Measurements from ENCODE around the gene TMC3.

TMC3 gene

GRCh38 chr15:81296673-81297072 is 77.3 kb downstream of the TMC3 start:
- Histone ChIP-seq H3K4me1 (ENCODE audit: control insufficient read depth in 1 of 2, insufficient read depth in 2 of 2, low read length in 2 of 2) (peaks cover 35 to 38% of the 10 kb centered on the region in 2 donors), H3K4me3 (ENCODE audit: low read depth in 1 of 2, low read length in 2 of 2) (peak overlapping the region; percentile 72 to 78), H3K27me3 (ENCODE audit: control insufficient read depth in 1 of 2, insufficient read depth in 2 of 2, low read length in 2 of 2) (no peaks in the 10 kb centered on the region), H3K36me3 (ENCODE audit: control insufficient read depth in 1 of 2, insufficient read depth in 2 of 2, low read length in 2 of 2) (peaks cover 7 to 8% of the 10 kb centered on the region in 2 donors), H3K9ac (ENCODE audit: low read depth in 1 of 2, low read length in 2 of 2) (peak overlapping the region; percentile 39 to 71), H3K9me3 (ENCODE audit: control insufficient read depth in 1 of 2, low read length in 2 of 2) (no peaks in the 10 kb centered on the region), H3K27ac (ENCODE audit: low read depth, low read length) (peak overlapping the region; percentile 36)

- Histone ChIP-seq H3K27me3 (ENCODE audit: control insufficient read depth in 1 of 2, insufficient read depth in 2 of 2, low read length in 2 of 2) (no peaks in the 10 kb centered on the region), H3K9ac (ENCODE audit: low read depth in 1 of 2, low read length in 2 of 2) (peak overlapping the region in 1 of 2 donors; percentile 7), H3K4me3 (ENCODE audit: low read depth in 1 of 2, low read length in 2 of 2) (peak overlapping the region; percentile 72 to 78), H3K4me1 (ENCODE audit: control insufficient read depth in 1 of 2, insufficient read depth in 2 of 2, low read length in 2 of 2) (peaks cover 37 to 42% of the 10 kb centered on the region in 2 donors), H3K27ac (ENCODE audit: low read depth, low read length) (peak overlapping the region; percentile 36), H3K36me3 (ENCODE audit: control insufficient read depth in 1 of 2, insufficient read depth in 2 of 2, low read length in 2 of 2) (peaks cover 5 to 7% of the 10 kb centered on the region in 2 donors), H3K9me3 (ENCODE audit: control insufficient read depth in 1 of 2, low read length in 2 of 2) (no peaks in the 10 kb centered on the region)
Observed at GRCh38 chr15:81296186-81296585, 77.8 kb downstream of the TMC3 start.

GRCh38 chr15:81295486-81296121 is 78.4 kb downstream of the TMC3 start:
- H3K27me3 ChIP-seq (ENCODE audit: control insufficient read depth in 1 of 2, insufficient read depth in 2 of 2, low read length in 2 of 2) = no peaks in the 10 kb centered on the region
- peaks cover 37 to 42% of the 10 kb centered on the region in 2 donors for H3K4me1 ChIP-seq (ENCODE audit: control insufficient read depth in 1 of 2, insufficient read depth in 2 of 2, low read length in 2 of 2)
- H3K27ac ChIP-seq (ENCODE audit: low read depth, low read length) = no peak overlapping the region
- H3K36me3 ChIP-seq (ENCODE audit: control insufficient read depth in 1 of 2, insufficient read depth in 2 of 2, low read length in 2 of 2) = peaks cover 0 to under 1% of the 10 kb centered on the region in 2 donors
- H3K9me3 ChIP-seq (ENCODE audit: control insufficient read depth in 1 of 2, low read length in 2 of 2) = no peaks in the 10 kb centered on the region
- no peak overlapping the region for H3K9ac ChIP-seq (ENCODE audit: low read depth in 1 of 2, low read length in 2 of 2)
- H3K4me3 ChIP-seq (ENCODE audit: low read depth in 1 of 2, low read length in 2 of 2) = no peak overlapping the region

- no peaks in the 10 kb centered on the region for H3K9me3 ChIP-seq (ENCODE audit: control insufficient read depth in 1 of 2, low read length in 2 of 2)
- peak overlapping the region; percentile 44 to 49 for H3K4me3 ChIP-seq (ENCODE audit: low read depth in 1 of 2, low read length in 2 of 2)
- H3K36me3 ChIP-seq (ENCODE audit: control insufficient read depth in 1 of 2, insufficient read depth in 2 of 2, low read length in 2 of 2) = no peaks in the 10 kb centered on the region
- peak overlapping the region in 1 of 2 donors; percentile 7 for H3K9ac ChIP-seq (ENCODE audit: low read depth in 1 of 2, low read length in 2 of 2)
- peaks cover 37 to 42% of the 10 kb centered on the region in 2 donors for H3K4me1 ChIP-seq (ENCODE audit: control insufficient read depth in 1 of 2, insufficient read depth in 2 of 2, low read length in 2 of 2)
- H3K27me3 ChIP-seq (ENCODE audit: control insufficient read depth in 1 of 2, insufficient read depth in 2 of 2, low read length in 2 of 2) = no peaks in the 10 kb centered on the region
- H3K27ac ChIP-seq (ENCODE audit: low read depth, low read length) = peak overlapping the region; percentile 22
Observed at GRCh38 chr15:81294516-81294880, 79.5 kb downstream of the TMC3 start.

- peak overlapping the region in 1 of 2 donors; percentile 7 for H3K9ac ChIP-seq (ENCODE audit: low read depth in 1 of 2, low read length in 2 of 2)
- peak overlapping the region; percentile 22 for H3K27ac ChIP-seq (ENCODE audit: low read depth, low read length)
Observed at GRCh38 chr15:81293728-81294515, 80.1 kb downstream of the TMC3 start.

GRCh38 chr15:81292523-81293001 is 81.5 kb downstream of the TMC3 start:
- Histone ChIP-seq H3K27ac (ENCODE audit: low read depth, low read length) (no peak overlapping the region), H3K9me3 (ENCODE audit: control insufficient read depth in 1 of 2, low read length in 2 of 2) (no peaks in the 10 kb centered on the region), H3K9ac (ENCODE audit: low read depth in 1 of 2, low read length in 2 of 2) (peak overlapping the region in 1 of 2 donors; percentile 37), H3K4me1 (ENCODE audit: control insufficient read depth in 1 of 2, insufficient read depth in 2 of 2, low read length in 2 of 2) (peaks cover 37 to 42% of the 10 kb centered on the region in 2 donors), H3K4me3 (ENCODE audit: low read depth in 1 of 2, low read length in 2 of 2) (peak overlapping the region; percentile 20 to 28), H3K27me3 (ENCODE audit: control insufficient read depth in 1 of 2, insufficient read depth in 2 of 2, low read length in 2 of 2) (no peaks in the 10 kb centered on the region), H3K36me3 (ENCODE audit: control insufficient read depth in 1 of 2, insufficient read depth in 2 of 2, low read length in 2 of 2) (no peaks in the 10 kb centered on the region)

More at GRCh38 chr15:81293728-81294515, 80.1 kb downstream of the TMC3 start:
- H3K9me3 ChIP-seq (ENCODE audit: control insufficient read depth in 1 of 2, low read length in 2 of 2) = no peaks in the 10 kb centered on the region
- no peaks in the 10 kb centered on the region for H3K36me3 ChIP-seq (ENCODE audit: control insufficient read depth in 1 of 2, insufficient read depth in 2 of 2, low read length in 2 of 2)
- peaks cover 37 to 42% of the 10 kb centered on the region in 2 donors for H3K4me1 ChIP-seq (ENCODE audit: control insufficient read depth in 1 of 2, insufficient read depth in 2 of 2, low read length in 2 of 2)
- H3K4me3 ChIP-seq (ENCODE audit: low read depth in 1 of 2, low read length in 2 of 2) = peak overlapping the region; percentile 44 to 49
- no peaks in the 10 kb centered on the region for H3K27me3 ChIP-seq (ENCODE audit: control insufficient read depth in 1 of 2, insufficient read depth in 2 of 2, low read length in 2 of 2)

GRCh38 chr15:81291916-81292522 is 82.0 kb downstream of the TMC3 start:
- Histone ChIP-seq H3K4me1 (ENCODE audit: control insufficient read depth in 1 of 2, insufficient read depth in 2 of 2, low read length in 2 of 2) (peaks cover 37 to 42% of the 10 kb centered on the region in 2 donors), H3K36me3 (ENCODE audit: control insufficient read depth in 1 of 2, insufficient read depth in 2 of 2, low read length in 2 of 2) (no peaks in the 10 kb centered on the region), H3K9ac (ENCODE audit: low read depth in 1 of 2, low read length in 2 of 2) (no peak overlapping the region), H3K27me3 (ENCODE audit: control insufficient read depth in 1 of 2, insufficient read depth in 2 of 2, low read length in 2 of 2) (no peaks in the 10 kb centered on the region), H3K4me3 (ENCODE audit: low read depth in 1 of 2, low read length in 2 of 2) (peak overlapping the region in 1 of 2 donors; percentile 20), H3K27ac (ENCODE audit: low read depth, low read length) (no peak overlapping the region), H3K9me3 (ENCODE audit: control insufficient read depth in 1 of 2, low read length in 2 of 2) (no peaks in the 10 kb centered on the region)

- Histone ChIP-seq H3K9ac (ENCODE audit: low read depth in 1 of 2, low read length in 2 of 2) (no peak overlapping the region), H3K4me1 (ENCODE audit: control insufficient read depth in 1 of 2, insufficient read depth in 2 of 2, low read length in 2 of 2) (peaks cover 23 to 25% of the 10 kb centered on the region in 2 donors), H3K27me3 (ENCODE audit: control insufficient read depth in 1 of 2, insufficient read depth in 2 of 2, low read length in 2 of 2) (no peaks in the 10 kb centered on the region), H3K4me3 (ENCODE audit: low read depth in 1 of 2, low read length in 2 of 2) (no peak overlapping the region), H3K36me3 (ENCODE audit: control insufficient read depth in 1 of 2, insufficient read depth in 2 of 2, low read length in 2 of 2) (no peaks in the 10 kb centered on the region), H3K27ac (ENCODE audit: low read depth, low read length) (no peak overlapping the region), H3K9me3 (ENCODE audit: control insufficient read depth in 1 of 2, low read length in 2 of 2) (no peaks in the 10 kb centered on the region)
Observed at GRCh38 chr15:81289910-81290309, 84.1 kb downstream of the TMC3 start.

GRCh38 chr15:81288616-81289015 is 85.4 kb downstream of the TMC3 start:
- no peak overlapping the region for H3K4me3 ChIP-seq (ENCODE audit: low read depth in 1 of 2, low read length in 2 of 2)
- H3K9ac ChIP-seq (ENCODE audit: low read depth in 1 of 2, low read length in 2 of 2) = no peak overlapping the region
- H3K27me3 ChIP-seq (ENCODE audit: control insufficient read depth in 1 of 2, insufficient read depth in 2 of 2, low read length in 2 of 2) = no peaks in the 10 kb centered on the region
- peaks cover 17 to 25% of the 10 kb centered on the region in 2 donors for H3K4me1 ChIP-seq (ENCODE audit: control insufficient read depth in 1 of 2, insufficient read depth in 2 of 2, low read length in 2 of 2)
- H3K27ac ChIP-seq (ENCODE audit: low read depth, low read length) = no peak overlapping the region
- H3K9me3 ChIP-seq (ENCODE audit: control insufficient read depth in 1 of 2, low read length in 2 of 2) = no peaks in the 10 kb centered on the region
- H3K36me3 ChIP-seq (ENCODE audit: control insufficient read depth in 1 of 2, insufficient read depth in 2 of 2, low read length in 2 of 2) = no peaks in the 10 kb centered on the region

GRCh38 chr15:81288040-81288439 is 86.0 kb downstream of the TMC3 start:
- Histone ChIP-seq H3K27ac (ENCODE audit: low read depth, low read length) (no peak overlapping the region), H3K4me1 (ENCODE audit: control insufficient read depth in 1 of 2, insufficient read depth in 2 of 2, low read length in 2 of 2) (peaks cover 15 to 20% of the 10 kb centered on the region in 2 donors), H3K4me3 (ENCODE audit: low read depth in 1 of 2, low read length in 2 of 2) (no peak overlapping the region), H3K36me3 (ENCODE audit: control insufficient read depth in 1 of 2, insufficient read depth in 2 of 2, low read length in 2 of 2) (no peaks in the 10 kb centered on the region), H3K9me3 (ENCODE audit: control insufficient read depth in 1 of 2, low read length in 2 of 2) (no peaks in the 10 kb centered on the region), H3K9ac (ENCODE audit: low read depth in 1 of 2, low read length in 2 of 2) (no peak overlapping the region), H3K27me3 (ENCODE audit: control insufficient read depth in 1 of 2, insufficient read depth in 2 of 2, low read length in 2 of 2) (no peaks in the 10 kb centered on the region)

Data from duodenal mucosa (tissue), 2 donors.